GM12878 (cell line): ENCODE results near the gene TRDMT1.

Experiments
- CBX5 ChIP-seq: sonication (generic); IDR thresholded peaks from 2 replicates; pipeline ENCODE4 v1.6.1; 2016; ENCODE audit warnings: low read depth, moderate library complexity, mild to moderate bottlenecking, inconsistent platforms
- CHD4 ChIP-seq: fragments of 200-600 bp; sonication (generic); IDR thresholded peaks from 2 replicates; pipeline ENCODE4 v1.6.1; 2016; ENCODE audit warnings: mild to moderate bottlenecking
- EP300 ChIP-seq, 2 experiments: fragments of 150-350 bp in 1 of 2; IDR thresholded peaks; 2 replicates each; pipeline ENCODE4 v1.6.1; 2011 to 2012; ENCODE audit warnings: low read depth in 2 of 2, low read length in 2 of 2, borderline replicate concordance in 1 of 2, improper control_type of control experiment in 1 of 2, inconsistent platforms in 1 of 2; ENCODE audit not compliant: control insufficient read depth in 1 of 2
- MAX ChIP-seq: IDR thresholded peaks from 2 replicates; pipeline ENCODE4 v1.6.1; 2012; ENCODE audit warnings: low read depth, low read length, improper control_type of control experiment
- NR2C2 ChIP-seq: IDR thresholded peaks from 2 replicates; pipeline ENCODE4 v1.6.1; 2011; ENCODE audit warnings: borderline replicate concordance, low read depth; ENCODE audit not compliant: control insufficient read depth, insufficient read length
- NRF1 ChIP-seq: conservative IDR thresholded peaks from 2 replicates; pipeline ENCODE4 v1.6.1; 2011; ENCODE audit warnings: mild to moderate bottlenecking, low read depth, low read length, improper control_type of control experiment
- POLR2A ChIP-seq: IDR thresholded peaks from 2 replicates; pipeline ENCODE4 v1.6.1; 2011; ENCODE audit warnings: low read depth, mild to moderate bottlenecking, low read length
- POLR2AphosphoS5 ChIP-seq: IDR thresholded peaks from 2 replicates; pipeline ENCODE4 v1.6.1; 2011; ENCODE audit warnings: mild to moderate bottlenecking, low read length, inconsistent platforms
- SMARCA5 ChIP-seq: fragments of 450-650 bp; IDR thresholded peaks from 2 replicates; pipeline ENCODE4 v1.6.1; 2017; ENCODE audit warnings: mild to moderate bottlenecking
- TAF1 ChIP-seq: IDR thresholded peaks from 2 replicates; pipeline ENCODE4 v1.6.1; 2011; ENCODE audit warnings: mild to moderate bottlenecking, low read depth, low read length, borderline replicate concordance
- TCF12 ChIP-seq: IDR thresholded peaks from 2 replicates; pipeline ENCODE4 v1.6.1; 2011; ENCODE audit warnings: low read depth, mild to moderate bottlenecking, low read length

GRCh38 chr10:17183110-17183509, 18.4 kb downstream of the TRDMT1 start:
- no peak for TF ChIP-seq NR2C2
- TF ChIP-seq TAF1, result no peak
- no peak for TF ChIP-seq CBX5
- no peak for TF ChIP-seq NRF1
- TF ChIP-seq EP300 (IDR thresholded peaks at IDR 0.05; ENCODE audit: borderline replicate concordance in 1 of 2, control insufficient read depth in 1 of 2, low read depth in 2 of 2, low read length in 2 of 2), result no peak
- TF ChIP-seq MAX, result no peak
- no peak for TF ChIP-seq CHD4
- no peak for TF ChIP-seq SMARCA5
- no peak for TF ChIP-seq POLR2A
- TF ChIP-seq POLR2AphosphoS5, result no peak
- no peak for TF ChIP-seq TCF12
